Hepatocyte (in vitro differentiated cells): Measurements from ENCODE around the gene ZNRF3.

Source experiments
- EZH2 ChIP-seq: fragments of 200-600 bp; sonication (generic); IDR thresholded peaks from 2 replicates; pipeline ENCODE4 v1.6.1; 2016; ENCODE audit warnings: antibody characterized with exemption, mild to moderate bottlenecking, borderline replicate concordance
- EZH2phosphoT487 ChIP-seq: fragments of 200-600 bp; sonication (generic); IDR thresholded peaks from one replicate; pipeline ENCODE4 v1.6.1; 2018; ENCODE audit warnings: antibody characterized with exemption, mild to moderate bottlenecking, low read depth, moderate library complexity; ENCODE audit not compliant: unreplicated experiment, severe bottlenecking
- TF ChIP-seq, protein P1 (sequence below): fragments of 200-600 bp; sonication (generic); IDR thresholded peaks from 2 replicates; pipeline ENCODE4 v1.5.1; 2016; ENCODE audit warnings: antibody characterized with exemption, mild to moderate bottlenecking; ENCODE audit not compliant: poor library complexity

DNA sequence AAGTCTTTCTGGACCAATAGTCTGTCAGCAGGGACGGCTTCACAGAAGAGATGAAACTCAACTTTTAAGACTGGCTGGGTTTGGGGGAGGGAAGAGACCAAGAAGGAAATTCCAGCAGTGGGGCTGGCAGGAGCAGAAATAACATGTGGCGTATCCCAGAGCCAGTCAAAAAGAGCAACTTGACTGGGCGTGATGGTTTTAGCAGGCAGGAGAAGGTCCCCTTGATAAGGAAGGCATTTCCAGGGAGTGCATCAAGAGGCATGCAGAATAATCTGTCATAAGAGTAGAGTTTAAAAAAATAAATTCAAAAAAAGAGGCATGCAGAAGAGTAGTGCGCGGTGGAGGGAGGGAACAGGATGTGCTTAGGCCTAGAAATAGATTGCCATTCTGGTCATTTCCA lies 125.8 kb downstream of the ZNRF3 start:
- TF ChIP-seq EZH2 (no peak), EZH2phosphoT487 (no peak)
- TF ChIP-seq, protein P1, sequence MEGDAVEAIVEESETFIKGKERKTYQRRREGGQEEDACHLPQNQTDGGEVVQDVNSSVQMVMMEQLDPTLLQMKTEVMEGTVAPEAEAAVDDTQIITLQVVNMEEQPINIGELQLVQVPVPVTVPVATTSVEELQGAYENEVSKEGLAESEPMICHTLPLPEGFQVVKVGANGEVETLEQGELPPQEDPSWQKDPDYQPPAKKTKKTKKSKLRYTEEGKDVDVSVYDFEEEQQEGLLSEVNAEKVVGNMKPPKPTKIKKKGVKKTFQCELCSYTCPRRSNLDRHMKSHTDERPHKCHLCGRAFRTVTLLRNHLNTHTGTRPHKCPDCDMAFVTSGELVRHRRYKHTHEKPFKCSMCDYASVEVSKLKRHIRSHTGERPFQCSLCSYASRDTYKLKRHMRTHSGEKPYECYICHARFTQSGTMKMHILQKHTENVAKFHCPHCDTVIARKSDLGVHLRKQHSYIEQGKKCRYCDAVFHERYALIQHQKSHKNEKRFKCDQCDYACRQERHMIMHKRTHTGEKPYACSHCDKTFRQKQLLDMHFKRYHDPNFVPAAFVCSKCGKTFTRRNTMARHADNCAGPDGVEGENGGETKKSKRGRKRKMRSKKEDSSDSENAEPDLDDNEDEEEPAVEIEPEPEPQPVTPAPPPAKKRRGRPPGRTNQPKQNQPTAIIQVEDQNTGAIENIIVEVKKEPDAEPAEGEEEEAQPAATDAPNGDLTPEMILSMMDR = no peak
